Stimulated activated CD8-positive, alpha-beta memory T cell treated with anti-CD3 and anti-CD28 coated beads, Interleukin-7, amount 100 ng/mL, for 48 hours (primary cell): ENCODE data around the gene DAP3.
"Not testable (repeated sequence)": the region's sequence is repeated elsewhere in the genome, so short reads cannot be mapped to it uniquely, and the experiment has no call there.

Source experiments
- DNase-seq, 2 donors: peaks; one replicate each; pipeline ENCODE4 v3.0.0-alpha.2; 2020; ENCODE audit warnings: low read depth in 1 of 2; ENCODE audit errors: extremely low read depth in 1 of 2

Gene DAP3

GRCh38 chr1:155715777-155716176 lies 26.9 kb downstream of the DAP3 start:
- DNase-seq, result no peak

GRCh38 chr1:155717041-155717440 lies 28.1 kb downstream of the DAP3 start:
- no peak for DNase-seq

GRCh38 chr1:155718524-155719115 lies 29.7 kb downstream of the DAP3 start:
- DNase-seq, result not testable (repeated sequence)

GRCh38 chr1:155719703-155720102 lies 30.8 kb downstream of the DAP3 start:
- DNase-seq, result no peak

- no peak for DNase-seq
Observed at GRCh38 chr1:155725142-155725541, 36.3 kb downstream of the DAP3 start.

- no peak for DNase-seq
Observed at GRCh38 chr1:155729031-155729898, 40.4 kb downstream of the DAP3 start.

- no peak for DNase-seq
Observed at GRCh38 chr1:155740995-155741394, 52.1 kb downstream of the DAP3 start.

- no peak for DNase-seq
Observed at GRCh38 chr1:155741908-155742307, 53.0 kb downstream of the DAP3 start.

- no peak for DNase-seq
Observed at GRCh38 chr1:155744711-155745283, 55.9 kb downstream of the DAP3 start.

- peak; percentile 93 to 99 for DNase-seq
Observed at GRCh38 chr1:155745284-155746228, 56.7 kb downstream of the DAP3 start.

- DNase-seq, result not testable (repeated sequence)
Observed at GRCh38 chr1:155747586-155747985, 58.7 kb downstream of the DAP3 start.

GRCh38 chr1:155748141-155748540 lies 59.2 kb downstream of the DAP3 start:
- DNase-seq, result not testable (repeated sequence)

- DNase-seq, result not testable (repeated sequence)
Observed at GRCh38 chr1:155759017-155759416, 70.1 kb downstream of the DAP3 start.

- DNase-seq, result no peak
Observed at GRCh38 chr1:155759966-155760630, 71.2 kb downstream of the DAP3 start.

GRCh38 chr1:155760751-155761475 lies 72.0 kb downstream of the DAP3 start:
- DNase-seq, result no peak

GRCh38 chr1:155761736-155762405 lies 73.0 kb downstream of the DAP3 start:
- no peak for DNase-seq

GRCh38 chr1:155763090-155763815 lies 74.4 kb downstream of the DAP3 start:
- not testable (repeated sequence) for DNase-seq

- not testable (repeated sequence) for DNase-seq
Observed at GRCh38 chr1:155763989-155764388, 75.1 kb downstream of the DAP3 start.
